GM18867 (cell line): ENCODE results near the gene BRSK2.

Experiments
- ATAC-seq: cut with Tn5 transposase; IDR thresholded peaks from one replicate; pipeline ENCODE4 v1.9.1; 2021; ENCODE audit warnings: mild to moderate bottlenecking, moderate library complexity; ENCODE audit not compliant: unreplicated experiment

Gene BRSK2

DNA sequence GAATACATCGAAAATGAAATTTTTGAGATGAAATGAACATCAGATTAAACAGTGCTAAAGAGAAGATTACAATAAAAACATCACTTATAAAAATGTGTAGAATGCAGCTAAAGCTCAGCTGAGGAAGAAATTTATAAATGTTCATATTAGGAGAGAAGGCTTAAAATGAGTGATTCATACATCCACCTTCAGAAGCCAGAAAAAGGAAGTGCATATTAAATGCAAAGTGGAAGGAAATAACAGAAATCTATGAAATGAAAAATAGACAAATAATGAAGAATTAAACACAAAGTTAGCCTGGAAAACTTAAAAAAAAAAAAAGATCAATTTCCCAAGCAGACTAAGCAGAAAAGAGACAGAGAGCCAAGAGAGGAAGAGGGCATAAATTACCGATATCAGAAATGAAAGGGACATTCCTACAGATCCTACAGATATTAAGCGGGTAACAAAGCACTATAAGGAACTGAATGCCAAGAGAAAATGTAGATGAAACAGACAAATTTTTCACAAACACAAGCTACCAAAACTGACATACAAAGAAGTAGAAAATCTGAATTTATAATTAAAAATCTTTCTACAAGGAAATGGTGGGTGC is 104.0 kb downstream of the BRSK2 start:
- ATAC-seq: no peak

- no peak for ATAC-seq
Observed at GRCh38 chr11:1494650-1495049, 104.9 kb downstream of the BRSK2 start.

- no peak for ATAC-seq
Observed at GRCh38 chr11:1496091-1496760, 106.5 kb downstream of the BRSK2 start.

GRCh38 chr11:1496761-1497095 is 107.0 kb downstream of the BRSK2 start:
- ATAC-seq: no peak

DNA sequence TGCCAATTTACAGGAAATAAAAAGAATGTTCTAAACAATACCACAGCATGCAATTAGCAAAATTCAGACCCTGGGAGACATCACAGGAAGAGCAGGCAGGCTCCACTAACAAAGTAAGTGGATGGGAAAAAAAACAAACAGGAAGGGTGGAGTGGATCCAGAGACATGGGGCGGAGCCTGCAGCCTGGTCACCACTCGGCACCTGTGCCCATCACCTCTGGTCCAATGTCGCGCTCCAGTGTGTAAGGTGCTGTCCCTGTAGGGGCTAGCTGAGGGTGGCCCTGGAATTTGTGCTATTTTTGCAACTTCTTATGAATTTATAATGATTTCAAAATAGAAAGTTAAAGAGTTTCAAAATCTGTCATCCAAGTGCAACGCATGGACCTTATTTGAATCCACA is 107.9 kb downstream of the BRSK2 start:
- no peak for ATAC-seq

GRCh38 chr11:1498262-1498661 is 108.5 kb downstream of the BRSK2 start:
- ATAC-seq: no peak

GRCh38 chr11:1499261-1499890 is 109.6 kb downstream of the BRSK2 start:
- no peak for ATAC-seq

GRCh38 chr11:1499899-1500298 is 110.2 kb downstream of the BRSK2 start:
- no peak for ATAC-seq

DNA sequence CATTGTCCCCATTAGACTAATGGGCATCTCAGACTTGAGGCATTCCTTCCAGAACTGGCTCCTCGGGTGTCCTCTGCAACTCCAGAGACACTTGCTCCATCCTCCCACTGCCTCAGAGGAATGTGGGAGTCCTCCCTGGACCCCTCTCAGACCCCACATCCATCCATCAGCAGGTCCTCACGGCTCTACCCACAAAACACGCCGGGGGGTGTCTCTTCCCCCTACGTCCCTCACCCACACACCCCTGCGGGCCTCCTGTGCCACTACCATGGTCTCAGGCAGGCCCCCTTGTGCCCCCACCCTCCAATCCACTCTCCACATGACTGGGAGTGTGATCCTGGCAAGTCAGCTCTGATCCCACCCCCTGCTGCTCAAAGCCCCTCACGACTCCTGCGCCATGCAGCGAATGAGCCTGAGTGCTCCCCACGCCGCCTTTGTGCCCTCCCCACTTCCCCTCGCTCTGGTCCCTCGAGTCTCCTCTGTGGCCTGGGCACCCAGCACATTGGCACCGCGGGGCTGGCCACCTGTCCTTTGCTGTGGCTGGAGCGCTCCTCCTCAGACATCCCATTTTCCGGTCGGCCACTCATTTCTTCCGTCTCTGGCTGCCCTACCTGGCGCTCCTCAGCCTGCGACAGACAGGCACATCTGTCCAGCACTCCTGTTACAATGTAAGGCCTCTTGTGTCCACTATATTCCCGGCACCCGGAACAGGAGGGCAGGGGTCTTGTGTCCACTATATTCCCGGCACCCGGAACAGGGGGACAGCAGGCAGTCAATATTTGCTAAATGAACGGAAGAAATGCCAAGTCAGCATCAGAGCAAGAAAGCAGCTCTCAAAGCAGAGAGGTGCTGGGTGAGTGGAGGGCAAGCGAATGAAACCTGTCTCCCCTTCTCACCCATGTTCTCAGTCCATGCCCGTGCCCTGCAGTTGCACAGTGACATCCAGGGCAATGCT is 111.0 kb downstream of the BRSK2 start:
- ATAC-seq: no peak

DNA sequence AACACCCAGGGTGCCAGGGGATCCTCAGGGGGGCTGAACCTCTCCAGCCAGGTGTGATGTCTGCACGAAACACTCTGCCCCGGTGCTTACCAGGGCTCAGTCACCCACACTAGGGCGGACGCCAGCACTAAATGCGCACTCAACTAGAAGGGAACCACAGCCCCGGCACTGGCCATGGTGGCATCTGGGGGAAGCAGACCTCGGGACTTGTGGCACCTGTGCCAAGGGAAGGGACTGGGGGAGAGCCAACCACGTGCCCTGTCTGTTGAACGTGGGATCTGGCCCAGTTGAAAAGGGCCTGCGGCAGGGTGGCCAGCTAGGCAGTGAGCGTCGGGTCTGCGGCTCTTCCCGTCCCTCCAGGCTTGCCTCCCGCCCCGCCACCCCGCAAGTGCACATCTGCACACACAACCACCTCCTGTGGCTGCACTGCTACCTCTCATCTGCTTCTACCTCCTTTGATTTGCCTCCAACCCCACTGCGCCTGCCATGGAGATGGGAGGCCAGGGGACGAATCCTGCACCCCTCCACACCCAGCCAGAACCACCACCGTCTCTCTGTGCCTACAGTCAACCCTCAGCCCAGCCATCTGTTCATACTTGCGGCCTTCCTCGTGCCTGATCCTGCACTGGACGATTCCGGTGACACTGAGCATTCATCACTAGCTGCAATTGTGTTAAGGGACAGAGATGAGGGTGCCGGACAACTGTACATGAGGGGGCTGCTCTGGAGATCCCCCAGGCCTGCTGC is 111.9 kb downstream of the BRSK2 start:
- ATAC-seq: no peak

- ATAC-seq: no peak
Observed at GRCh38 chr11:1502168-1502953, 112.6 kb downstream of the BRSK2 start.

- no peak for ATAC-seq
Observed at GRCh38 chr11:1502954-1503707, 113.4 kb downstream of the BRSK2 start.

DNA sequence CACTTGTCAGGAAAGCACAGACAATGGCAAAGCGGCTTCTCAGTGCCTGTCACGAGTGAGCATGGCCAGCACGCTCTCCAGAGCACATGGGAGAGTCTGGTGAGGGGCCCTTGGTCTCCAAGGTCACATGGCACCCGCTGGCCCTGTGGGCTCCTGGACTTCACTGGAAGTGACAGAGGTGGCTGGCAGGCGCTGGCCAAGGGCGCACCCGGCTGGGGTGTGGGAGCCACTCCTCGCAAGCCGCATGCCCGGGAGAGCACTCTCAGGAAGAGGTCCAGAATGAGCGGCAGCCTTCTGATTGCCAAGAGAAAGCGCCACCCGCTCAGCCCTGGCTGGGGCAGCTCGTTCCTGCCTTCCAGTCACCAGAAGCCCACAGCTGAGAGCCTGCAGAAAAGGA is 114.0 kb downstream of the BRSK2 start:
- no peak for ATAC-seq

DNA sequence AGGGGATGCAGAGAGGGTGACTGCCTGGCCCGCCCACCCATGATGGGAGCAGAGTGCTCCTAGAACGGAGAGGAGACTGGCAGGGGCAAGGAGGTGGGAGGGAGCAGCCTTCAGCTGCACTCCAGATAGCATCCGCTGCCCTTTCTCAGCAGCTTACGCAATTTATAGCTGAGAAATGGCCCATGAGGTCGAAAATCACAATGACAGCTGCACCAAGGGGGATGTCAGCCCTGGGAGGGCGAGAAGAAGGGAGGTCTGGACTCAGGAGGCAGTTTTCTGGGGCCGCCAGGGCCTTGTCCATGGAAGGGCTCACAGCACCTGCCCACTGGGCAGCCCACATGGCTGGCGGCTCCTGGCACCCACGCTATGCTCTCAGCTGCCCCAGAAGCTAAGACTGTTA is 114.4 kb downstream of the BRSK2 start:
- no peak for ATAC-seq

- ATAC-seq: no peak
Observed at GRCh38 chr11:1504581-1505290, 115.0 kb downstream of the BRSK2 start.

DNA sequence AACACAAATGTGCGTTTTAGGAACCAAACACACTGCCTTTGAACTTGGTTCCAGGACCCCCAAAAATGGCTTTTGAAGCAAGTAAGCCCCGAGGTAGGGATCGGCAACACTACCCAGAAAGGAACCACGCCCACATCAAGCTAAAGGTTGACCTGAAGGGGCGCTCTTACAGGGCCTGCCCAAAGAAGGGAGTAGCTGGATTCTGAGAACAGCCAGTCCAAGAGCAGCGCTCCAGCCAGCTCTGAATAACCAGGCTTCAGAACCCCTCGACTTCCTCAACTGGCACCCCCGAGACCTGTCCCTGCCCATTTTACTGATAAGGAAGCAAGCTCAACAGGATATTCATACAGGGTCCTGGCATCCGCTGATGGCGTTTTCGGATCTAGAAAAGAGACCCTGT is 115.7 kb downstream of the BRSK2 start:
- no peak for ATAC-seq

- ATAC-seq: no peak
Observed at GRCh38 chr11:1506981-1507380, 117.2 kb downstream of the BRSK2 start.

DNA sequence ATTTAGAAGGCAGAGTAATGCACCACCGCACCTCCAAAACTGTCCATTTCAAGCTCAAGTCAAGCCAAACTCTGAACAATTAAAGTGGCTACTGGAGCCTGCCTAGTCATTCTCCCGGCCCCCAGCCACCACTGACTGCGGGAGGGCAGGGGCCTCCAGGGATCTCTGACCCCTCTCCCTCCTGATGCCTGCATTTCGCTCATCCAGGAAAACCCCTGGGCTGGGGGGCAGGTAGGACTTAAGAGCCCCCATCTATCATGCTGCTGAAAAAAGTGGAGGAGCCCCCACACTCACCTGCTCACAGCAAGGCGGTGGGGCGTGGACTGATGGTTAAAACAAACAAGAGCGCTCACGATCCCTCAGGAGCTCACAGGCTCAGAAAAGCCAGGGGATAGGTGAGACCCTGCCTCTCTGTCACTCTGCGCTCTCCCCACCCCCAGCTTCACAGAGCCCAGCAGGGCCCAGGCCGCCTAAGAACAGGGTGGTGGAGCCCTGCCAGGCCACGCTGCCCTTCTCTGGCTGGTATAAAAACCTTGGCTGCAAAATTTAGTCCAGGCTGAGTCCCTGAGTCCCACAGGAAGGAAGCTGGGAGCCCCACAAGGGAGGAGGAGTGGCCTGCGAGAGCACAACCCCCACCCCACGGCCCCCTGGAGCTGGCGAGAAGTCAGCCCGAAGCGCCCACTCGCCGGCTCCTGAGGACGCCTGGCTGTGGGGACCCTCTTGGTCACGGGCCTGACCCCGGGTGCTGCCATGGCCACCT is 117.8 kb downstream of the BRSK2 start:
- ATAC-seq: no peak
